HG03139 (cell line): ENCODE measurements around the gene KCNH8.
A peak's percentile ranks its signal among the peaks of the same experiment; 100 is the strongest.
"Not testable (repeated sequence)": the region's sequence is repeated elsewhere in the genome, so short reads cannot be mapped to it uniquely, and the experiment has no call there.

Experiments used
- ATAC-seq: cut with Tn5 transposase; IDR thresholded peaks from one replicate; pipeline ENCODE4 v1.9.1; 2021; ENCODE audit not compliant: unreplicated experiment

KCNH8 gene

DNA sequence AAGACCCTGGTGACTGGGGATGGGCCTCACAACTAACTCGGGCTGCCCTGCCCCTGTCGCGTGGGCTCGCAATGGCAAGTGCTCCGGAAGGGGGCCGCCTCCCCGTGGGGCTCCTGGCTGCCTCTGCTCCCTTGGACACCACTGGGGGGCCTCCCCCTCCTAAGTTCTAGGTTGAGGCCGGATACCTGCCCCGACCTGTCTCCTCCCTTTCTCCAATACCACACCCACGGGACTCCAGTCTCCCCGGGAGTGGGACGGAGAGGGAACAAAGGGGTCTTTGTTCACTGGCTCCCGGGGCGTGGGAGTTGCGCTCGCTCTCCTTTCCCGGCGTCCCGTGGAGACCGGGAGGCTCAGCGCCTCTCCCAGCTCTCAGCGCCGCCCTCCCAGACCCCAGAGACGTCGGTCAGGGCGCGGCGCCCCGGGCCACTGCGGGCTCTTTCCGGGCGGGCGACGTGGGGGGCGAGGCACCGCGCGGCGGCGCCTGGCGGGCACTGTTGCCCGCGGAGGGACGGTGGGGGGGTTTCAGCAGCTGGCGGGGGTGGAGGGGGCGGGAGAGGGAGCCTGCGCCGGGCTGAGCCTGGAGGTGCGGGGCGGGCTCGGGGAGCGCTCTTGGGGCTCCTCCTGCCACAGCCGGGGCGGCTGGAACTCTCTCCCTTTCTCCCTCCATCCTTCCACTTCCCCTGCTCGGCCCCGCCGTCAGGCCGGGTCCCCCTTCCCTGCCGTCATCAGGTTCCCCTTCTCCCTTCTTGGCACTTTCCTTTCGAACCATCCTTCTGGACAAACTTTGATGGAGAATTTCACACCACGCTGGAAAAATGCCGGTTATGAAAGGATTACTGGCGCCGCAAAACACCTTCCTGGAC, at the start of gene KCNH8:
Gene KCNH8, plus strand, starts transcription at position 606 of the 863 bp plus-strand sequence. Its CDS starts 210 bp downstream, at position 816.
- no peak for ATAC-seq

DNA sequence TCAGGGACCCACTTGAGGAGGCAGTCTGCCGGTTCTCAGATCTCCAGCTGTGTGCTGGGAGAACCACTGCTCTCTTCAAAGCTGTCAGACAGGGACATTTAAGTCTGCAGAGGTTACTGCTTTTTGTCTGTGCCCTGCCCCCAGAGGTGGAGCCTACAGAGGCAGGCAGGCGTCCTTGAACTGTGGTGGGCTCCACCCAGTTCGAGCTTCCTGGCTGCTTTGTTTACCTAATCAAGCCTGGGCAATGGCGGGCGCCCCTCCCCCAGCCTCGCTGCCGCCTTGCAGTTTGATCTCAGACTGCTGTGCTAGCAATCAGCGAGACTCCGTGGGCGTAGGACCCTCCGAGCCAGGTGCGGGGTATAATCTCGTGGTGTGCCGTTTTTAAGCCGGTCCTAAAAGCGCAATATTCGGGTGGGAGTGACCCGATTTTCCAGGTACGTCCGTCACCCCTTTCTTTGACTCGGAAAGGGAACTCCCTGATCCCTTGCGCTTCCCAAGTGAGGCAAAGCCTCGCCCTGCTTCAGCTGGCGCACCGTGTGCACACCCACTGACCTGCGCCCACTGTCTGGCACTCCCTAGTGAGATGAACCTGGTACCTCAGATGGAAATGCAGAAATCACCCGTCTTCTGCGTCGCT, 45.5 kb upstream of the KCNH8 start:
- ATAC-seq = not testable (repeated sequence)

DNA sequence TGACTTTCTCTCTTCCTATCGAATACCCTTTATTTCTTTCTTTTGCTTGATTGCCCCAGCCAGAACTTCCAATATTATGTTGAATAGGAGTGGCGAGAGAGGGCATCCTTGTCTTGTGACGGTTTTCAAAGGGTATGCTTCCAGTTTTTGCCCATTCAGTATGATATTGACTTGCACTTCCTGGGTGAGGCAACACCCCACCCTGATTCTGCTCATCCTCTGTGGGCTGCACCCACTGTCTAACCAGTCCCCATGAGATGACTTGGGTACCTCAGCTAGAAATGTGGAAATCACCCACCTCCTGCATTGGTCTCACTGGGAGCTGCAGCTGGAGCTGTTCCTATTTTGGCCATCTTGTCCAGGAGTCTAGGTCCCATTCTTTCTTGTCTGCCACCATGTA, 44.8 kb upstream of the KCNH8 start:
- ATAC-seq = no peak

DNA sequence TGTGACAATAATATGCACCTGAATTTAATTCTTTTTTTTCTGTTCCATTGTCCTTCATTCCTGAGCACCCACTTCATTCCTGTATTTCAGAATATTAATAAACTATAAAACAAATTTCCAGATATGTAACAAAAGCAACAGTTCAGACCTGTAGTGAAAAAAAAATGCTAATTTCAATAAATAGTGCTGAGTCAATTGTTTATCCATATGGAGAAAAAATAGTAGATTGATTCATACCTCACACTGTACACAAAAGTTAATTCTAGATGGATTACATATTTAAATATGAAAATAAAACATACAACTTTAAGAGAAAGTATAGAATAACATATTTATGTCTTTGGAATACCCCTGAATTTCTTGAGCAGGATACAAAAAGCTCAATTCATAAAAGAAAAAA, 43.9 kb upstream of the KCNH8 start:
- ATAC-seq = no peak

DNA sequence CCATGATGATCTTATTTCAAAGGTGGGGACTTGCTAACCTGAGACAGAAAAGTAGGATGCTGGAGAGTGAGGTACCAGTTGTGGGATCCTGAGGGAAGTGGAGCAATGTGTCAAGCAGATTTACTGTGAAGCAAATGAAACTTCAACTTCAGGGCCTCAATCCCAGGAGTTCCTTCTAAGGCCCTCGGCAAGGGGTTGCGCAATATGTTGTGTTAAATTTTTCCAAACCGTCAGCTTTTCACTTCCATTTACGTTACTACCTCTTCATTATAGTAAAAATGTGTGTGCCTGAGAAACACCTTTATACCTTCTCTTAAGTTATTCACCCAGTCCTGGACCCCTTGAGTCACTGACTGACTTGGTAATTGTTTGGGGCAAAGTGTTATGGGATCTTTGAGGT, 42.5 kb upstream of the KCNH8 start:
- ATAC-seq = no peak

DNA sequence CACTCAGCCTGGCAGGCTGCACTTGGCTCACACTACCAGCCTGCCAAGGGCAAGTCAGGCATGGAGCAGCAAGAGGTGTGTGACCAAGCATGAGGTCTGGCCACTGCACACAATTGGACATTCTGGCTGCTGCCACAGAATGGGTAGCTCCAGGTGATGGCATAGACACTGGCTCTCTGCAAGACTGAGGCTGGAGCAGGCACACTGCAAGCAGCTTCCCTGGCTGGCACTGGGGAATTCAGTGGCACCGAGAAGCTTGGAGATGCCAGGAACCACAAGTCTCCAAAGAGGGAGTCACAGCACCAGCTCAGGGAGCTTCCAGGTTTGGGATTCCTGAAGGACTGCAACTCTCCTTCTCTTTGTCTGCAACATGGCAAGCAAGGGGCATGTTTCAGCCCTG, 42.0 kb upstream of the KCNH8 start:
- ATAC-seq = no peak

DNA sequence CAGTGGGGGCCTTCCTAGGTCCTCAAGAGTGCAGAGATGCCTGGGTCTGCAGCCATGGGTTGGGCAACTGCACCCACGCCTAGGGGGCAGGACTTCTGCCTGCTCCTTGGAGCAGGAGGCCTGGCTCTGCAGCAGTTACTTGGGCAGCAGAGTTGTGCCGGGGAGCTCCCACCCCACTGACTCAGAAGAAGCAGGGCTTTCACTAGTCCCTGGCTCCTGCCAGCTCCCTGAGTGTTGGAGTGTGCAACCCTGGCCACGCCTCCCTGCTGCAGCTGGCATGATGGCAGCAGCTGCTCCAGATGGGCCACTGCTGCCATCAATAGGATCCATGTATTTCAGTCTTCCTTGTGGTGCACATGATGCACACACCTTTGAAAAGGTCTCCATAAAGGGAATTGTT, 40.6 kb upstream of the KCNH8 start:
- ATAC-seq = no peak

DNA sequence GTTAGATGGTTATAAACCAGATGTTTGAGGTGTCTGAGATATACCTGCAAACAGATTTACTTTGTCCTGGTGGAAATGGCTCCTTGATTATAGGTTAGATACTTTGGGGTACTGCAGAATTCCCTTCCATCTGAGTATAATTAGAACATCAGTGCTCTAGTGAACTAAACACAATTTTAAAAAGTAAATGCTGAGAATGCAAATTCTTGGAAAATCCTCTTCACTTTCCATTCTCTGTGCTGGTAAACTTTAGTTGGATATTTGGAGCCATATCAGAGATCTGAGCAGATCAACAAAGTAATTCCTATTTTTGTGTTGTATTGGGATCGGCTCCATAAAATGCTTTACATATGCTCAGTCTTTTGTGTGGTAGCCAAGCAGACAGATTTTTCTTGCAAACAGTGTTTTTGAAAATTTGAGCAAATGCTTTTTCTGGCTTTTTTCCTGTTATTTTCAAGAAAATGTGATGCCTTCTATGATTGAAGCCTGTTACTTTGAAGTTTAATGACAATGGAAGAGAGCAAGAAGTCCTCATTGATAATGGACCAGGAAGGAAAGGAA, 37.9 kb upstream of the KCNH8 start:
- ATAC-seq = no peak

DNA sequence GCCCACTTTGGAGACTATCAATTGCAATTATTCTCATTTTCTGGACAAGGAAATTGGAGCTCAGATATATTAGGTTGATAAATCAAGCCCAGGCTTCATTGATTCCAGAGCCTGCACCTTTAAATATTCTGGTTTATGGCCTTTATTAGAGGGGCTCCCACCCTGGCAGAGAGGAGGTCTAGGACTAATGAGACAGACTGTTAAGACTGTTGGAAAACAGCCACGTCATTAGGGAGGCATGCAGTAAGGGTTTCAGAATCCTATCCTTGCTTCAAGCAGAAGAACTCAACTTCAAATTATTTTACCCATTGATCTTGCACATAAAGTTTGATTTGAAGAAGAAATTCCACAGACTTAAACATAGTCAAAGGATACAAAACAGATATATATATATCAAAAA, 33.8 kb upstream of the KCNH8 start:
- ATAC-seq = no peak

DNA sequence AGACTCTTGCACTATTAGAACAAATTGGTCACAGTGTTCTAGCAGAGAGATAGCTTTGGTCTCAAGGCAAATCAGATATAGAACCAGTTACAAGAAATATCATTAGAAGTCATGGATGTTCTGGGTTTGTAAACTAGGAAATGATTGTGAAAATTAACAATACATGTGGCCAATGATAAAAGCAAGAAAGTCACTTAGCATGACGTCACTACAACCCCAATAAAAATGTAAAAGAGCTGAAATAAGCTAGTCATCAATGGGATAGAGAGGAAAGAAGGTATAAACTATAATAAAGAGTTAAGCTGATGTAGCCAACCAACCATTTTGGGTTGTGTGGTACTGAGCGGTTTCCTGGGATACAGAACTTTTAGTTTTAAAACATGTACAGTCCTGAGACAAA, 32.1 kb upstream of the KCNH8 start:
- no peak for ATAC-seq

DNA sequence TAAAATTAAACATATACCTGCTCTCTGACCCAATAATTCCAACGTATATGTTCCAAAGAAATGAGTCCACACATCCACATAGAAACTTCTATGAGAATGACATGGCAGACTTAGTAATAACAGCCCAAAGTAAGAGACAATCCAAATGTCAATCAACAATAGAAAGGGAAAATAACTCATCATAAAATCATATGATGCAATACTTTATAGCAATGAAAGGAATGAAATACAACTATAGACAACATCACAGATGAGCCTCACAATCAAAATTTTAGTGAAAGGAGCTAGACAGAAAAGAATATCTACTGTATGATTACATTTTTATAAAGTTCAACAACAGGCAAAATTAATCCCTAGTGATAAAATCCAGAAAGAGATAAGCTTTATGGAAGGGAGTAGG, 23.6 kb upstream of the KCNH8 start:
- ATAC-seq = no peak

DNA sequence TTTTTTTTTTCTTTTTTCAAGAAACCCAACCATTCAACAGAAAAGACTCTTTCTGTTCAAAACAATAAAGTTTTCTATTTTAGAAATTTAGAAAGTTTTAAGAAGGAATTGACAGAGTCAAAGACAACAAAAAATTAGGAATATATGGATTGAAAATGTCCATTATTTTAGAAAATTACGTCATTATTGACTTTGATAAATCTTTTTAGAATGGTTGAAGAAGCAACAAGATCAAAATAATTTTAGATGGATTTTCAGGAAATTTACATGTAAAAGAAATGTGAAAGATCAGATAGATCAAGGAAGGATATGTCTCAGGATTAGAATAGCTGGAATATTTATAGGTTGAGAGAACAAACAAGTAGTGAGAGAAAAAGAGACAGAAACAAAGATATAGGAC, 8.4 kb upstream of the KCNH8 start:
- no peak for ATAC-seq

DNA sequence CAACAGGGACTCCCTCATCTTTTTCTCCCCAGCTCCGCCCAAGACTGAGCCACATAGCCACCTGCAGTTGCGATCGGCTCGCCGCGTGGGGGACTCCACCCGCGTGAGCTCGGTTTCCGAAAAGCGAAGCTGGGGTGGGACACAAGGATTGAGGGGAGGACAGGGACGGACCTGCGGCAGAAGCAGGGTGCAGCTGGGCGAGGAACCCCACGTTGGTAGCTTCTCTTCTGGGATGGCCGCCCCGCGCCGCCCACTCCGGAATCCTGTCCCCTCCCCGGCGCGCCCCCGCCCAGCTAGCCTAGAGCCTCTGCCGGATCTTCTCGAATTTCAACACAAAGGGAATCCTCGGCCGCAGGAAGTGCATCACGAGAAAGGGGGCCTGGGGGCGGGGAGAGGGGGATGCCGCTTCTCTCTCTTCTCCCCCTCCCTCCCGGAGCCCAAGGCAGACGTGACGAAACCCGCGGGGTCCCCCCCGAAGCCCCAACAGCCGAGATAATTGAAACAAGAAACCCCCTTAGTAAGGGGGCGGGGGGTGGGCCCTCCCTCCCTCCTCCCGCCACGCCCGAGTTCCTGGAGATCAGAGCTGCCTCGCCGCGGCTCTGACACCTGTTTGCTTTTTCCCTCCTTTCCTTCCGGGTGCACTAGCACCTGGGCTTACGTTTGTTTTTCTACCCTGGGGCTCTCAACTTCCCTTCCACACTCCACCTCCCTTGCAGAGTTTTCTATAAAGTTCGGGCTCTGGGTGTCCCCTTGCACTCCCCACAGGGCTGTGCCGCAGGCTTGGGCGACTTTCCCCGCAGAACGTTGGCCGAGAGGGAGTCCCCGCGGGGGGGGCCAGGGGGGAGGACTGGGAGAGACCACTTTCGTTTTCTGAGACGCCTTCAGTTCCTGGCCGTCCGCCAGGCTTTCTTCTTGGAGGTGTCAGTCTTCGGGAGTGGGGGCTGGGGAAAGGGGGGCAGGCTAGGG, 1.3 kb upstream of the KCNH8 start:
- ATAC-seq = peak; percentile 76

DNA sequence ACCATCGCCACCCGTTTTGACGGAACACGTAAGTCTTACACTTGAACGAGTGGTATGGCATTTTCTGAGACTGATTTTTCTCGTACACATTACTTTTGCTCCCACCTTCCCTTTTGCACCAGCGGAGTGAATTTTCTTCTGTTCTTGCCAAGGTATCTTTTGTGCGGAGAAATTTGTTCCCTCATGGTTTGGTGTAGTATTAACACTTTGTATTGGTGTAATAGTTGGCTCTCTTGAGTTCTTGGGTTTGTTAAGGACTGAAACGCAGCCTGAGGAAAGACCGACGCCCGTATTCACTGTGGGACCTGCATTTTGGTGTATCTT, 420 bp downstream of the KCNH8 start:
- no peak for ATAC-seq

DNA sequence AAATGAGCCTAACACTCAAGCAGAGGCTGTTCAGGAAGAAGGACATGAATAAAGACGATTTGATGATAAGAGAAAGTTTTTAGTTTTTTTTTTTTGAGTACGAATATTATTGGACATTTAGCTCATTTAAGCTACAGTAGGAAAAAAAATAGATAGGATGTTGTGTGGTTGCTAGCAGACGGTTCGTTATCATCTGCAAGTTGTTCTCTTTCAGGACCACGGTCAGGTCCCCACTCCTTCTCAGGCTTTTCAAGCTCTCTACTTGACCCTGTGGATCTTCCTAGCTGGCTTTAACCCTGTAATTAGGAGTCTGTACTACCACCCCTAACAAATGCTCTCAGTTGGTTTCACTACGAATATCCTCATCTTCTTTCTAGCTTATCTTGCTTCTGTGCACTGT, 1.1 kb downstream of the KCNH8 start:
- no peak for ATAC-seq

DNA sequence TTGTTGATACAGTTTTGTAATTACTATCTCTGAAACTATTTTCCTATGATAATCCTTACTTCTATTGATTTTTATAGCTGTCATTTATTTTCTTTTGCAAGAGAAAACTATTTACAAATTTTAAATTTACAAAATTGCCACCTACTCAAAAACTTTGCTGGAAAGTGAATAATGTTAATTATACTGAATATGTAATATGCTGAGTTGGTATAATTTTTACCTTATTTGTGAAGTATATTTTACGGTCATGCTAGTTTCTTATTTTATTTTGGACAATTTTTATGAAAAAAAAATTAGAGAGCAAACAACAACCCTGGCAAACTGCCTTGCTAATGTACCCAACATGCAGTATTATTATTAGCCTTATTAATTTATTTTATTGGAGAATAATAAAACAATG, 2.9 kb downstream of the KCNH8 start:
- ATAC-seq = no peak

DNA sequence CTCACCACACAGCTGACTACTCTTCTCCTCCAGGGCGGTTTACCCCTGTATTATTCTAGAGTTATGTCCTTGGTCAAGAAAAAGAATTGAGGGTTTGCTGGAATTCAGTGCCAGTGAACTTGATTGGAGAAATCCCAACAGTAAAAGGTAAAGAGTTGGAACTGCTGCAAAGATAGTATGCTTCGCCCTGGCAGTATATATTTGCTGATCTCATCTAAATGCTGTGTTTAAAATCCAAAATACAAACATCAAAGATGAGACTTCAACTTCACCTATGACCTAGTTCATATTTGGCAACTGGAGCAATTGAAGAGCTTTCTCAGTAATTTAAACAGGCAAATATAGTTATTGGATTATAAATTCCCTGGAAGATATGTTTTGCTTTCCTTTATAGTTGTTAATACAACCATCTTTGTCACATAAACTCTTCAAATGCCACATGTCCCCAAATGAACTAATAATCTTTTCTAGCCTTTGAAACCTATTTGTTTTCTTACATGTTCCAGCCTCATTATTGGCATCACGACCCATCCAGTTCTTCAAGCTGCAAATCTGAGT, 6.5 kb downstream of the KCNH8 start:
- ATAC-seq = no peak

DNA sequence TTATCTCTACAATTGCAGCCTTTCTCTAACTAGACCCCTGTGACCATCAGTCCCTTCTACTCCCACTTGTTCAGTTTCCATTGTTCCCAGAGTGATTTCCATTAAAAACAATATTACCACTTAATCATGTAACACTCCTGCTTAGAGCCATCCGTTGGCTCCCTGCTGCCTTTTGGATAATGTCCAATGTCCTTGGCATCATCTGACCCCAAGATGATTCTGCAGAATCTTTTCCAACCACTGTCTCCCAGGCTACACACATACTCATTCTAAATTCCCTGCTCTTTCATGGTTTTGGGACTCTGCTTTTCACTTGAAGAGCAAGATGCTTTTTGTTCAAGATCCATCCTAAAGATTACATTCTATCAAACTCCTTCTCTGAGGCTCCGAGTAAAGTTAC, 7.1 kb downstream of the KCNH8 start:
- no peak for ATAC-seq

DNA sequence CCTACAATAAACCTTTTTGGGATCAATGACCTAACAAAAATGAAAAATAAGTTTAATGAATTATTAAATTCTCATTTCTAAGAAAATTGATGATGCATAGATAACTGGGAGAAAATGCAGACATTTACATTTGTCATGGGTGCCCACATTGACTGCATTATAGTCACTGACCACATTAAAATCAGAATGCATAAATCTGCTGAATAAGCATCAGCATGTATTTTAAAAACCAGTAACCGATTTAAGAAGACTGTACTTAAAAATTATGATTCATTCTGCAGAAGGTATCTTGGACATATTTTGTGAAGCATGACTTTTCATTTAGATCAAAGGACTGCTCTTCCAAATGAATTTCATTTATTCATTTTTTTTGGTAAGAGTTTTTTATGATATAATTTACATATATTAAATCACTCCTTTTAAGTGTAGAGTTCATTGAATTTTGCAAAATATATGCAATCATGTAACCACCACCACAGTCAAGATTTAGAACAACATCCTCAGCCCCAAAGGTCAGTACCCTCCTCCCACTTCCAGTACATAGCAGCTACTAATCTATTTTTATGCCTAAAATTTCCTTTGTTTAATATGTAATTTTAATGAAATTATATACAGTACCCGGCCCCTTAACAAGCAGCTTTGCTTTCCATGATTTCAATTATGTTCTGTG, 11.8 kb downstream of the KCNH8 start:
- ATAC-seq = no peak

DNA sequence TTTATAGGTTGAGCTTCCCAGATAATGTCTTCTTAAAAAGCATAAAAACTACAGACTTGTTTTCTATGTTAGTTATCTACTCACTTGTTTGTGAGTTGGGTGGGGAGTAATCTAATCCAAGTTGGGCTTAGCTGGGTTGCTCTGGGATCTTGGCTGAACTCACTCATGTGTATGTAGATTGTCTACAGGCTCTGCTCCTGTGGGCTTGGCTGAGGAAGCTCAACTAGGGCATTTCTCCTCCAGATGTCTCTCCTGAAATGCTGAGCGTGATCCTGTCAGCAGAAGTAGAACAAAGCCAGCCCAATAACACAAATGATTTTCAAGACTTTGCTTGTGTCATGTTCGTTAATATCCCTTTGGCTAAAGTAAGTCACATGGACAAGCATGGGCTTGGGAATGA, 17.3 kb downstream of the KCNH8 start:
- no peak for ATAC-seq
